Measurements from ENCODE around the gene TRMT11.
"Not testable (repeated sequence)": the region's sequence is repeated elsewhere in the genome, so short reads cannot be mapped to it uniquely, and the experiment has no call there.

The TRMT11 gene

GRCh38 chr6:125986301-125987025, at the start of gene TRMT11:
Gene TRMT11 (plus strand): TSS chr6:125986540. CDS start chr6:125986551, 11 bp downstream.
- DNase-seq = peak; percentile 91

DNA sequence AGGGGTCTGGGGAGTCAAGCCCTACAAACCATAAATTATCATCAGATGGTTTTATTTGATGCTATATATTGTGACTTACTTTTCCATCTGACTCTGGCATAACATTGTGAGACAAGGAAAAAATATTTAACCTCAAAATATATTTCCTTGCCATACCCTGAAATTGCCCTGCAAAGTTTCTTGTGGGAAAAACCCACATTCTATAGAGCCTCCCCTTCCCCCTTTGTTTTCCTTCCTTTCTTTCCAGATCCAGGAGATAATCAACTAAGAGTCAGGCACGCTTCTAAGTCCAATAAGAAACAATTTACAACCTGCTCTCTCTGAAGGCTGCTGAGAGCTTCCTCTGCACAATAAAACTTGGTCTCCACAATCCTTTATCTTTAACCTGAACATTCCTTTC, 47.3 kb upstream of the TRMT11 start:
- DNase-seq = no peak

DNA sequence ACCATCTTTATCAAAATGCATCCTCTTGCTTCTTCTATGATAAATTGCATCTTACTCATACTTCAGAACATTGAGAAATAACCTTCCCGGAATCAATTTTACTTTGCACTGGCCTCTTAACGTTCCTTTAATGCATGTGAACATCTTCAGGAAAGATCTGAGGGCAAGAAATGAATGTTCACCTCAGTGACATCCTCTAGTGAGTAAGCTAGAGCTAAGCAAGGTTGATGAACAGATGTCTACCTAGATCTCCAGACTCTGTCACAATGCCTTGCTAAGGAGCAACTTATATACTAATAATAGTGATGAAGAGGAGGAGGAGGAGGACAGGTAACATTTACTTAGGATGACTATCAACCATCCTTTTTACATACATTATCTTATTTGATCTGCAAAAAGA, 46.5 kb upstream of the TRMT11 start:
- no peak for DNase-seq

DNA sequence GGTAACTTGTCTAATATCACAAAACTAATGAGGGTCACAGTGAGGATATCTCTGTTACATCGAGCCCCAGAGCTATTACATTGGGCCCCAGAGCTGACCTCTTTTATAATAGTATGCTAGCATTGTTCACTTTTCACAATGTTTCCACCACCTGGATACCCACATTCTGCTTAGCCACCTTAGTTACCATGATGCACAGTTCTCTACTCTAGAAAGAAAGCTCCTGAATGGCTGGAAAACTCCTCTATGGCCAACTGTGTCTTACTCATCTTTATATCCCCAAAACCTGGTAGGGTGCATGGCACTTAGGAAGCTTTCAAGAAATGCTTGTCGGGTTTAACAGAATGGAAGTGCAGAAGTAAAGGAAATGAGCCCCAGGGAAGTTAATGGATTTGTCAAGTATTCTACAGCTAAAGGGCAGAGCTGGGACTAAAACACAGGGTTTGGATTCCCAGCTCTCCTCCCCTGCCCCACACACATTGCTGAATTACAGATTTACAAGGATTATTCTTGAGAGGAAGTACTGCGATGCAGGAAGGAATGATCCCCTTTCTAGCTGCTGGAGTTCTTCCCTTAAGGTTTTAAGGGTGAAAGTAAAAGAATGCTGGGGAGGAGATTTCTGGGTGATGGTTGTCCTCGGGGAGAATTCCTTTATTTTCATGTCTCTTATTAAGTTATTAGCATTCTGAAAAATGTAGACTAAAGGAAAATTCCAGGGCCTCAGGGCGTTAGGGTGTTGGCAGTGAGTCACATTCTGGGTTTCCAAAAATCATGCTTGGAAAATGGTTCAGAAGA, 45.9 kb upstream of the TRMT11 start:
- no peak for DNase-seq

GRCh38 chr6:125942672-125943527, 43.4 kb upstream of the TRMT11 start:
- DNase-seq = no peak

DNA sequence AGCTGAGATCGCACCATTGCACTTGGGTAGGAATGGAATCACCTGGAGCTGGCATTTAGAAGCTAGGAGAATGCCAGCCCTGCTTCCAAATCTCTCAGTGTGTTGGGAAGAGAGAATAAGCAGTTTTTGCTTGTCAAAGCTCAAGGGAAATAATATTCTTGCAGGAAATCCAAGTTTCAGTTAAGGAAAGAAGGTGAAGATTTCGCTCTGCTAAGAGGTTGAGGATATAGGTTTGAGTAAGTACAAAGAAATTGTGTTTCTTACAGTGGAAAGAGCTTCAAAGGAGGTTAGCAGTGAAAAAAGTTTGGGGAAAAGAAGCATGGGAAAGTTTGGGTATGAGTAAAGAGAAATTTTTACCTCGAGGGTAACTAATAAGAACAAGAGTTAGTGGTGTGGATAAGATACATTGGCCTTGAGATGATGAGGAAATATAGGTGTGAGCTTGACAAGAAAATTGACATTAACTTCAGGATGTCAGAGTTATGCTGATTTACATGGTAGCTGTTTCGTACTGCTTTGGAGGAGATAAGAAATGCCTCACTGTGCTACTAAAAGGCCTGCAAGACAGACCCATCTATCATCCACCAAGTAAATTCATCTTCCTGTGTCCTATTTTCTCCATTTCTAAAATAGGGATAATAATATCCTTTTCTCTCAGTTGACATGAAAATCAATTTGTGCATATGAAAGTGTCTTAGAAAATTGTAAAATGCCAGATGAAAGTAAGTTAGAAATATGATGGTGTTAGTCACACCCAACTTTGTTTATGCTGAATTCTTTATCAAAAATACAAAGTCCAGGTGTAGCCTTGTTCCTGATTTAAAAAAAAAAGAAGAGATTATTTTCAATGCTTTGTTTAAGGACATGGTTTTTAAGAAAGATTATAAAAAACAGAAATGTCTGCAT, 42.6 kb upstream of the TRMT11 start:
- DNase-seq = no peak

GRCh38 chr6:125944434-125944816, 41.9 kb upstream of the TRMT11 start:
- DNase-seq = no peak

DNA sequence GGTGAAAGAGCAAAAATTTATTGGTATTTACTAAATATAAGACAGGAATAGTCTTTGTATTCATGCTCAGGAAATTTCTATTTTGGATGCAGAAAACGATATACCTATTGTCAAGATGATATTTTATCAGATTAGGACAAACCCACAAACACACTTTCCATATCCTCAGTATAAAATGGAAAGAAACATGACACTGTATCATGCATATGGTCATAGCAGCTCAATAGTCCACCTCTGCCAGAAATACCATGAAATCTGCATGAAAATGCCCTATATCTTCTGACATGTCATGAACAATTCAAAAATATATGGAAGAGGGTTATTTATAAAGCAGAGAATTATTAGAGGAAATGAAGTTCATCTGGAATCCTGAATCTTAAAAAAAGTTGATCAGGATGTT, 41.4 kb upstream of the TRMT11 start:
- DNase-seq = no peak

GRCh38 chr6:125945378-125946141, 40.8 kb upstream of the TRMT11 start:
- no peak for DNase-seq

DNA sequence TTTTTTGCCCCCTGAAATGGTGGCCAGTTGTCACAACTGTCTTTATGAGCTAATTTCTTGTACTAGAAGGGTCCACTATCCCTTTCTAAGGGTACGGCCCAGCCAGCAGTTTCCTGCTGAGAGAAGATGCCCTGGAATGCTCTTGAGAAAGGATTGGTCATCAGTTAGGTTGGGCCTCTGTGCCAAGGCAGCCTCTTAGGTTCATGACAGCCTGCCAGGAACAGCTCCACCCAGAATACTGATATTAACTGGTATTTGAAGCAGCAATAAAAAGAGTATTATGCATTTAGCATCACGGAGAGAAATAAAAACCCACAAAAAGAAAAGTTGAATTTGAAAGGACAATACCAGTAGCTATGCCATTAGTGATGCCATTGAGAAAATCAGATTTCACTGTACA, 38.7 kb upstream of the TRMT11 start:
- no peak for DNase-seq

DNA sequence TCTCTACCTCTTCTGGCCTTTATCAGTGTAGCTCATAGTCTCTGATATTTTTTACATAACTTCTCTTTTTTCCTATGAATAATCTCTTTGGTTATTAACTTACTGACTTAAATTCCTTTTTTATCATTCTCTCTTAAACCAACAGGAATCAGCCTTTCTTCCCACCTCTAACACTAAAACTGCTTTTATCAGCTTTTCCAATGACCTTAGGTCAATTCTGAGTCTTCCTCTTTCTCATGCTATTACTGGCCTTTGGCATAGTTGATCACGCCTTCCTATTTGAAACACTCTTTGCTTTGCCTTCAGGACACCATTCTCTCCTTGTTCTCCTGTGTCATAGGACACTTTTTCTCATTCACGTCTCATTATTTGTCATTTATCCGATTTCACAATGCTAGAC, 37.9 kb upstream of the TRMT11 start:
- no peak for DNase-seq

GRCh38 chr6:125949069-125949468, 37.3 kb upstream of the TRMT11 start:
- no peak for DNase-seq

DNA sequence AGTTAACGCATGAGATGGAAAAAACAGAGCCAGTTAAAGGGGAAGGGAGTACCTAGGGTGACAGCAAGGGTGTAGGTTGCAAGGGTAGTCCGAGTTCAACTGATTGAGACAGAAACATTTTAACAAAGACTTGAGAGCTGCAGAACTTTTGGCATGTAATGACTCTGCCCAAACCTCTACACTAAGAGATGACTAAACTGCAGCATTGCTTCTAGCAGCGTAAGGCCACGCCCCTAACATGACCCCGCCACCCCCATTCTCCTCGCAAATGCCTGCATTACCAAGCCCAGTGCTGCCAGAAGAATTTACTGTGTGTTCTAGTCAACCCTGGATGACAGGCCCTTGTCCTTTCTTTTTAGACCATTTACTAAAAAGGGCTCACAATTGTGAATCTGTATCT, 36.0 kb upstream of the TRMT11 start:
- DNase-seq = no peak

GRCh38 chr6:125950716-125951115, 35.6 kb upstream of the TRMT11 start:
- DNase-seq = not testable (repeated sequence)

GRCh38 chr6:125951323-125951722, 35.0 kb upstream of the TRMT11 start:
- DNase-seq = no peak

DNA sequence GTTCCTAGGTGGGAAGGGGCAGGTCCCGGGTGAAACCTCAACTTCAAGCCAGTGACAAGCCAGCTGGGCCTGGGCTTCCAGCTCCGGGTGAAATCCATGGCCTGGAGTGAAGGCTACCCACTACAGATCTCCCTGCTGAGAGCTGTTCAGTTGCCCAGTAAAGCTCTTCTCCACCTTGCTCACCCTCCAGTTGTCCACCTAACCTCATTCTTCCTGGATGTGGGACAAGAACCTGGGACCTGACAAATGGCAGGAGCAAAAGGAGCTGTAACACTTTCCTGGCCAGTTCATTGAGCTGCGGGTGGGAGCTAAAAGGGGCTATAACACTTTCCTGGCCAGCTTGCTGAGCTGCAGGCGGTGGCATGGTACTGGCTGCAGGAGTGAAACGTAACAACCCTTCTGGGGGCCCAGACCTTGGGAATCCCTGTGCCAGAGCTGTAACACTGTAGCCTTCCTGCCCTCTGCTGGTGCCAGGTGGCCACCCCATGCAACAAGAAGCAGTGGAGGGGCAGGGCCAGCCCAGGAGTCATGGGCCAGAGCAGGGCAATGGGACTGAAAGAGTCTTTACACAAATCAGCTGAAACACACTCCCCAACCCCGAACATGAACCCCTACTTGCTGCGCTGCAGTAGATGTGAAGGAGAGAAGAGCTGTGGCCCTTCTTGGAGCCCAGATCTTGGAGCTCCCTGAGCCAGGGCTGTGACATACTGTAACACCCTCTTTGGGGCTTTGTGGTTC, 33.4 kb upstream of the TRMT11 start:
- no peak for DNase-seq

GRCh38 chr6:125953502-125953875, 32.9 kb upstream of the TRMT11 start:
- DNase-seq = peak; percentile 52

- no peak for DNase-seq
These were observed 31.5 kb upstream of the TRMT11 start for GRCh38 chr6:125954735-125955339.

GRCh38 chr6:125955973-125956372, 30.4 kb upstream of the TRMT11 start:
- no peak for DNase-seq

Measured in NCI-H526 treated with DMSO at 0.1 percent for 48 hours (cell line).